DOHH2 (cell line): ENCODE data around the gene CARHSP1.

Experiments used
- H3F3A ChIP-seq: fragments of 200-600 bp; sonication (generic), shearing (Covaris generic); 2 replicates; pipeline ENCODE4 v1.6.0; 2016; ENCODE audit warnings: antibody characterized with exemption, mild to moderate bottlenecking; ENCODE audit not compliant: control insufficient read depth, insufficient read depth
- H3K27ac ChIP-seq: fragments of 200-600 bp; sonication (generic); 2 replicates; pipeline ENCODE4 v1.5.1; 2014; ENCODE audit warnings: low read depth, mild to moderate bottlenecking, low read length, moderate library complexity
- H3K27me3 ChIP-seq: fragments of 200-600 bp; sonication (generic); 2 replicates; pipeline ENCODE4 v1.6.1; 2014; ENCODE audit warnings: mild to moderate bottlenecking, low read length, mixed read lengths; ENCODE audit not compliant: control insufficient read depth
- H3K36me3 ChIP-seq: fragments of 200-600 bp; sonication (generic); 2 replicates; pipeline ENCODE4 v1.6.1; 2014; ENCODE audit warnings: mild to moderate bottlenecking, low read length, moderate library complexity, mixed read lengths; ENCODE audit not compliant: control insufficient read depth
- H3K4me1 ChIP-seq: fragments of 200-600 bp; sonication (generic); 2 replicates; pipeline ENCODE4 v1.6.1; 2014; ENCODE audit warnings: mild to moderate bottlenecking, low read length, mixed read lengths; ENCODE audit not compliant: control insufficient read depth
- H3K4me2 ChIP-seq: fragments of 200-600 bp; sonication (generic); 2 replicates; pipeline ENCODE4 v1.6.0; 2014; ENCODE audit warnings: mild to moderate bottlenecking, low read length, moderate library complexity
- H3K4me3 ChIP-seq: fragments of 200-600 bp; sonication (generic); 2 replicates; pipeline ENCODE4 v1.5.1; 2014; ENCODE audit warnings: mild to moderate bottlenecking, low read length, mixed read lengths
- H3K79me2 ChIP-seq: fragments of 200-600 bp; sonication (generic); 2 replicates; pipeline ENCODE4 v1.6.1; 2014; ENCODE audit warnings: mild to moderate bottlenecking, low read length, mixed read lengths; ENCODE audit not compliant: control insufficient read depth
- H3K9me2 ChIP-seq: fragments of 200-600 bp; sonication (generic); replicated peaks from 2 replicates; pipeline ENCODE4 v1.6.1; 2014; ENCODE audit warnings: mild to moderate bottlenecking, low read length, mixed read lengths; ENCODE audit not compliant: control insufficient read depth
- H3K9me3 ChIP-seq: fragments of 200-600 bp; sonication (generic); 2 replicates; pipeline ENCODE4 v1.6.1; 2014; ENCODE audit warnings: antibody characterized with exemption, low read length, mixed read lengths; ENCODE audit not compliant: control insufficient read depth, insufficient read depth
- H4K20me1 ChIP-seq: fragments of 200-600 bp; sonication (generic); 2 replicates; pipeline ENCODE4 v1.6.0; 2014; ENCODE audit warnings: low read depth, mild to moderate bottlenecking, antibody characterized with exemption, low read length, moderate library complexity; ENCODE audit not compliant: control insufficient read depth, insufficient read depth
- CTCF ChIP-seq: fragments of 200-600 bp; sonication (generic); IDR thresholded peaks from one replicate; pipeline ENCODE4 v1.5.1; 2014; ENCODE audit warnings: antibody characterized with exemption, mild to moderate bottlenecking, low read depth, low read length; ENCODE audit not compliant: poor library complexity, severe bottlenecking
- EZH2phosphoT487 ChIP-seq: fragments of 200-600 bp; sonication (generic); IDR thresholded peaks from 2 replicates; pipeline ENCODE4 v1.6.1; 2017; ENCODE audit warnings: borderline replicate concordance, mild to moderate bottlenecking, antibody characterized with exemption, low read length, moderate library complexity, mixed read lengths

The CARHSP1 gene

DNA sequence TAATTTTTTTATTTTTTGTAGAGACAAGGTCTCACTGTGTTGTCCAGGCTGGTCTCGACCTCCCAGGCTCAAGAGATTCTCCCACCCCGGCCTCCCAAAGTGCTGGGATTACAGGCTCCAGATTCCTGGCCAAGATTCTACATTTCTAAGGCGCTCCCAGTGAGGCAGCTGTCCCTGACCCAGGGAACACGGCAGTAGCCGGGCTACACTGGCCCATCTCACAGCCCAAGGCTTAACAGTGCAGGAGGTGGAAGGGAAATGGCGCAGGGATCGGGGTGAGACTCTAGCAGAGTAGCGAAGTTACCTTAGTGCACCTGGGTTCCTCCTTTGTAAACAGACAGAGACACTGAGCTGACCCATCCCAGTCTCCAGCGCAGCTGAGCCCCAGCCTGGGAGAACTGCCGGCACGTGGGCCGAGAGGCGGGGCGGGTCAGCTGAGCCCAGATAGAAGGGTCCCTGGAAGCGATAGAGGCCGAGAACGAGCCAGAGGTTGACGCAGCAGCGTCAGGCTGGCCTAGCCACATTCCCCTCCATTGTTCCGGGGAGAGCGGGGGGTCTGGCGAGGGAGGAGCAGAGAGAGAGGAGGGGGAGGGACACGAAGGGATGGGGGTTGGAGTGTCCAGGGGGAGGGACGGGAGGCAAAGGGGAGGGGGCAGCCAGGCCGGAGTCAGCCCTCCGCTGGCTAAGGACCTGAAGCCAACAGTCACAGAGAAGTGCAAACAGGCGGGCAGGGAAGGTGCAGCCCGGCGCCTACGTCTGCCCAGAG is 2.5 kb downstream of the CARHSP1 start:
- Histone ChIP-seq H3K27me3 (no peaks in the 10 kb centered on the region), H4K20me1 (peaks cover 16% of the 10 kb centered on the region; the same call in 1 of the 2 replicates)
- TF ChIP-seq CTCF (no peak), EZH2phosphoT487 (no peak)

DNA sequence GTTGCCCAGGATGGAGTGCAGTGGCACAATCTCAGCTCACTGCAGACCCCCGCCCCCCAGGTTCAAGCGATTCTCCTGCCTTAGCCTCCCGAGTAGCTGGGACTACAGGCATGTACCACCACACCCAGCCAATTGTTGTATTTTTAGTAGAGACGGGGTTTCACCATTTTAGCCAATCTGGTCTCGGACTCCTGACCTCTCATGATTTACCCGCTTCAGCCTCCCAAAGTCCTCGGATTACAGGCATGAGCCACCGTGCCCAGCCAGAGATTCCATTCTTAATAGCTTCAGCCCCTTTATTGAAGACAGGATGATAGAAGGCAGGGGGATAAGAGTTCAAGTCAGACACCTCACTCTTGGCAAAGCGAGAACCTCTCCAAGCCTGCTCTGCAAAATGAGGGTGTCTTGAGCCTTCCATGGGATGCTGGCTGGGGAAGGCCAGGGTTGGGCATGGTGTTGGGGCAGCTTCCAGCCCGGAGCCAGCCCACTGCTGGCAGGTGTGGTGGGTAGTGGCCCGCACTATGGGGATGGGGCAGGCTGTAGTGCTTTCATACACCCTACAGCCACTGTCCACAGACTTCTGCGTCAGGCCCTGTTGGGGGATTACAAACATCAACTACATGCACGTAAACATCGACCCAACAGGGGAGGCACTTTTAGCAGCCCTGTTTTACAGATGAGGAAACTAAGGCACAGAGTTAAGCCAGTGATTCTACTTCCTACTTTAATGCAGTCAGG is 3.5 kb downstream of the CARHSP1 start:
- Histone ChIP-seq H3K9me3 (no peaks in the 10 kb centered on the region), H4K20me1 (peaks cover 19% of the 10 kb centered on the region; the same call in 1 of the 2 replicates), H3K79me2 (peaks cover 79% of the 10 kb centered on the region), H3F3A (no peaks in the 10 kb centered on the region), H3K36me3 (peaks cover 43% of the 10 kb centered on the region), H3K27ac (no peak overlapping the region), H3K4me3 (no peak overlapping the region), H3K4me2 (peak overlapping the region; percentile 18), H3K4me1 (peaks cover 75% of the 10 kb centered on the region), H3K9me2 (no peaks in the 10 kb centered on the region), H3K27me3 (no peaks in the 10 kb centered on the region)
- TF ChIP-seq CTCF (no peak), EZH2phosphoT487 (no peak)

More for the DNA sequence above, 2.5 kb downstream of the CARHSP1 start:
- no peaks in the 10 kb centered on the region for H3K9me3 ChIP-seq
- peaks cover 9% of the 10 kb centered on the region for H3F3A ChIP-seq
- H3K4me1 ChIP-seq: peaks cover 73% of the 10 kb centered on the region
- peak overlapping the region; percentile 95 for H3K4me3 ChIP-seq
- H3K27ac ChIP-seq: no peak overlapping the region
- H3K36me3 ChIP-seq: peaks cover 41% of the 10 kb centered on the region
- peak overlapping the region; percentile 93; the same call in 1 of the 2 replicates for H3K4me2 ChIP-seq
- peaks cover 69% of the 10 kb centered on the region for H3K79me2 ChIP-seq
- H3K9me2 ChIP-seq: no peaks in the 10 kb centered on the region

DNA sequence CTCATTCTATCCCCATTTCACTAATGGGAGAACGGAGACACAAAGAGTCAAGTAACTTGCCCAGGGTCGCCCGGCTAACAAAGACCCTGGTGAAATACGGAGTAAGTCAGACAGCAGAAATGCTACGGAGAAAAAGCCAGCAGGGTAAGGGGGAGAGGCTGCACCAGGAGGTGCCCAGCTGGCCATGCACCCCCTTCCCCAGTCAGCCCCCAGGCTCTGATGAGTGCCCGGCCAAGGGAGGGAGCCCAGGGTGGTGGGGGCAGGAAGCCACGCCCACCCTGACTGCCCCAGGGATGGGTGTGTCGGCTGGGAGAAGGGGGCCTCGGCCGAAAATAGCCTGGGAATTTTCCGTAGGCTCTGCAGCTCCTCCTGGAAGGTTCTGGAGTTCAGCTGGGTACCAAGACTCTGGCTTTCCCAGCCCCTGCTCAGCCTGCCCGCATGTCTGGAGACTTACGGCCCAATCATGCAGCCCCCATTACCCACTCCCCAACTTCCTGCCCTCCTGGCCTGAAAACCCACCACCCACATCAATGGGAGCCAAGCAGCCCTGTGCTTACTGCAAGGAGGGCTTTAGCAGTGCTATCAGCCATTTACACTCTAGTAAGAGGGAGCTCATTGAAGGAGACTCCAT is 4.2 kb downstream of the CARHSP1 start:
- no peak overlapping the region for H3K27ac ChIP-seq
- H3K36me3 ChIP-seq: peaks cover 48% of the 10 kb centered on the region
- peak overlapping the region; percentile 18 for H3K4me2 ChIP-seq
- H3K27me3 ChIP-seq: no peaks in the 10 kb centered on the region
- TF ChIP-seq EZH2phosphoT487 (no peak), CTCF (no peak)
- H3K9me3 ChIP-seq: no peaks in the 10 kb centered on the region
- H4K20me1 ChIP-seq: peaks cover 21% of the 10 kb centered on the region; the same call in 1 of the 2 replicates
- no peaks in the 10 kb centered on the region for H3F3A ChIP-seq
- no peak overlapping the region for H3K4me3 ChIP-seq
- peaks cover 86% of the 10 kb centered on the region for H3K79me2 ChIP-seq
- H3K4me1 ChIP-seq: peaks cover 69% of the 10 kb centered on the region
- no peaks in the 10 kb centered on the region for H3K9me2 ChIP-seq
